HG03457 (cell line): ENCODE results near the gene FBXO3.

Experiments used
- ATAC-seq: cut with Tn5 transposase; IDR thresholded peaks from one replicate; pipeline ENCODE4 v1.9.1; 2021; ENCODE audit warnings: moderate number of reproducible peaks; ENCODE audit not compliant: unreplicated experiment

FBXO3 gene

DNA sequence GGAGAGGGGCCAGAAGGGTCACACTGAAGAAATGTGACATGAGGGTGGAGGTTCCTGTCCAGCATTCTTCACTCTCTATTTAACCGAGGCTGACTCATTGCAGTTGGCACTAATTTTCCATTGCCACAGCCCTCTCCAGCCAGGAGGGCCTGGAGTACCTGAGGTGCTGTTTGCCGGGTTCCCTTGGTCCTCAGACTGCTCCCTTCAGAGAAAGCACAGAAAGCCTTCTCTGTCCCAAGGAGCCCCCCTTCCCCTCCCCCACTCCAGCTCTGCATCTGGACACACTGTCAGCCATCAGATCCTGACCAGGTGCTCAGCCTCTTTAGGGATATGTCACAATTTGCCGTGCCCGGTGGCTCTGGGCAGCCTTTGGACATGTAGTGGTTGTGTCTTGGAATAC, 70.5 kb downstream of the FBXO3 start:
- ATAC-seq, result no peak

DNA sequence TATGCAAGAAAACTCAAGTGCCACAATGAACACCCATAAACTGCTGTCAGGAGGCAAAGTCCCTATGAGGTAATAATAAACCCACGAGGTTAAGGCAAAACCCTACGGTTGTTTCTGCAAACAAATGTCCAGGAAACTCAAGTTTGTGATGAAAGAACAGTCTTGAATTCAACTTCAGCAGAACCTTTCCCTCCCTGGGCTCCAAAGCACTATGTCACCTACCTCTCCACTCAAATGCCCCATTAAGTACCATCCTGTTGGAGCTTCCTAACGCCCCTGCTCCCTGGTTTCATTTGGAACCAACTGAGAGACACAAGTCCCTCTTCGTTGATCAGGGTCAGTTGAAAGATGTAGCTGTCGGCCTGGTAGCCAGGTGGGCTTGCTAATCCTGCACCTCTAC, 71.1 kb downstream of the FBXO3 start:
- ATAC-seq, result no peak

DNA sequence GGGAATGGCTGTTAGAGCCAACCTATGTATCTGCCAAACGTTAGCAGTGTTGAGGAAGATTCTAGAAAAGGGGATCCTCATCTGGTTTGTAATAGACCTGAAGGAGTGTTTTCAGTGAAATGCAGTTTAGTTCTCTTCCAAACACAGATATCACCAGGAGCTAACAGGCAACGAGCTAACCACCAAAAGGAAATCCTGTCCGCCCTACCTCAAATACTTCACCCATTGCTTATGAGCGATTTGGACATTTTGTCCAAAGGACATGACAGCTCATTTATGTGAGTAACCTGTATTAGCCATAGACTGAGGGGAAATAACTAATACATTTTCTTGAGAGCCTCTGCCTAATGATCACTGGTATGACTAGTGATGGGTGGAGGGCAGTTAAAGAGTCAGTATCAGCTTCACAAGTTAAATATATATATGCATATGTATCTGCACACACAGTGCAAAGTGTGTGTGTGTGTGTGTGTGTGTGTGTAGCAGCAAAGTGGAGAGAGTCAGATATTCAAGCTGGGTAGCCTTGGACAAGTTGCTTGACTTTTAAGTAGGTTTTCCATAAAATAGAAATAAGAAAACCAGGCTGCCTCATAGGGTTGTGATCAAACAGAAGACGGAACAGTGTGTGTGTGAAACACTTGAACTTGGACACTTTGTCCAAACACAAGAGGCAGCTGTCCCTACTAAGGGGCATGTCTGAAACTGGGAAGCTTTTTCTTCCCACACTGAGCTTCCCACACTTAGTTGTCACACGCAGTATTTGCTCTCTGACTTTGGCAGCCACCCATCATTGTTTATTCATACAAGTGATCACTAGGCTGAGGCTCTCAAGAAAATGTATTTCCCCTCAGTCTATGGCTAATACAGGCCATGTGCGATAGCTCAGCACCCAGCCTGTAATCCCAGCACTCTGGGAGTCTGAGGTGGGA, 72.8 kb downstream of the FBXO3 start:
- ATAC-seq, result peak; percentile 9

DNA sequence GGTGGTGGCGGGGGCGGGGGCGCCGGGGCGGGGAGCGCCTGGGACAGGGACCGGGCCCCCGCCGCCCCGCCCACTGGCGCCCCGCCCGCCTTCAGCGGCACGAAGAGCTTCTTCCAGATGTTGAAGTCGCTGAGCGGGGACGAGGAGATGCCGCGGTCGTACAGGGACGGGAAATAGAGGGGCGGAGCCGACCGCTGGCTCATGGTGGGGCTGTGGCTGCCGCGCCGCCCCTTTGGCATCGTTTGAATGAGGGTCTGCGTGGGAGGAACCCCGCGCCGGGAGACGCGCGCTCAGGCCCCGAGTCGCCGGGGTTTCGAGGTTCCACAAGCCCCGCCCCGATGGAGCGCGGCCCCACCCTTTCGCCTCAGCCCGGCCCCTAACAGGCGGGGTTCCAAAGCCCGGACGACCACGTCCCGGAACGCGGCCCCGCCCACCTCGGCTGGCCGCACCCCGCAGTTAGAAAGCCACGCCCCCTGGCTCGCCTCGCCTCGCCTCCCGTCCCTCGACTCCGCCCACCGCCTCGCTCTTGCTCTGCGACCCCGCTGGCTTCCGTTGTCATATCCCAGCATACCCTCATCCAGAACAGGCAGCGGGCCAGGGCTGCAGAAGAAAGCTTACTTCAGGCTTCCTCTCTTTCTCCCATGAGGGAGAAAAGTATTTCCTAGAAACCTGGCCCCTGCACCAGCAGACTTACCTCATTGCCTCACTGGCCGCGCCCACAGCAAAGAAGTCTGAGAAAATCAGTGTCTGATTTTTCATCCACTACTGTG, 73.6 kb downstream of the FBXO3 start, which contains the start of gene C11orf91:
C11orf91 (minus strand) TSS at position 325 of the 770 bp plus-strand sequence; CDS start at position 239, 86 bp downstream.
- peak; percentile 87 for ATAC-seq

DNA sequence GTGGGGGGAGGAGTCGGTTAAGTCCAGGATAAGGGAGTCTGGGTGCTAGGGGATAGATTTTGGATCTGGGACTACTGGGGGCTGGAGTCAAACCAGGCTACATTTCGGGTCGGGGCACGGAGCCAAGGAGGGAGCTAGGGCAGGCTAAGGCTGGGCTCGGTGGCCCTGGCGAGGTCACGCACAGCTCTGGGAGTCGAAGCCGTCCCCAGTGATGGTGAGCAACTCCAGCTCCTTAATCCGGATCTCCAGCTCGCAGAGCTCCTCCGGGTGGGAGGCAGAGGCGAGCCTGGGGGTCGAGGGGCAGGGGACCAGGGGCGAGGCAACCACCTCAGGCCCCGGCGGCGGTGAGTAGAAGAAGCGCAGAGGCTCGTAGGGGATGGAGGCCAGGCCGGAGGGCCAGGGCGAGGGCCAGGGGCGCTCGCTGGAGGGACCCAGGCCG, 74.2 kb downstream of the FBXO3 start:
- no peak for ATAC-seq

DNA sequence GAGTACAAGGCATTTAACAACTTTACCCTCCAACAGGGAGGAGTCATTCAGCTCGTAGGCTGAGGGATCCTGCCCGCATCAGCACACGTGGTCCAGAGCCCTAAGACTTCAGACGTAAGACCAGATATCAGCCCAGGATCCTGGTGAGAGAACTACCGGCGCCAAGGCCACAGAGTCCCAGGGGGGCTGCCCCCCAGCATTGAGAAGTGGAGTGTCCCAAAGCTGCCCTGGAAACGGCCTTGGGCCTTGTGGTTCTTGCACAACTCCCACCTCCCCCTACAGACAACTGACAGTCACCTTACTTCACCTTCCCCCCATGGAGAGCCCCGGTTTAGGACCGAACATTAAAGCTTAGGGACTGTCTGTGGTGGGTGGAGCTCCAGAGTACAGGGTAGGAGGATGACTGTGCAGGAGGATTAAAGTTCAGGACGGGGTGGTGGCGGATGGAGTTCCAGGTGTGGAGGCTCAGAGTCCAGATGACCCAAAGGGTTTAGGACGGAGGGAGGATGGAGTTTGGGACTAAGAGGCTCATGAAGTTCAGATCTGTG, 74.7 kb downstream of the FBXO3 start:
- ATAC-seq, result no peak

DNA sequence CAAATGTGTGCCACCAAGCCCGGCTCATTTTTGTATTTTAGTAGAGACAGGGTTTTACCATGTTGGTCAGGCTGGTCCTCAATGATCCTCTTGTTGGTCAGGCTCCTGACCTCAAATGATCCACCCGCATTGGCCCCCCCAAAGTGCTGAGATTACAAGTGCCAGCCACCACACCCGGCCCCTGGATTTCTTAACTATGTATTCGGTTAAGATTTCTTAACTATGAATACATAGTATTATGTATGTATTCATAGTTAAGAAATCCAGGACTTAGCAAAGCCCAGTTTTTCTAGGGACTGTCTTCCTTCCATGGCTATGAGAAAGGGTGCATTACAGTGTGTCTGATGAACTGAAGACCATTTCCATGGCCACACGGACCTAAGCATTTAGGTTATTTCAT, 75.4 kb downstream of the FBXO3 start:
- ATAC-seq, result no peak

DNA sequence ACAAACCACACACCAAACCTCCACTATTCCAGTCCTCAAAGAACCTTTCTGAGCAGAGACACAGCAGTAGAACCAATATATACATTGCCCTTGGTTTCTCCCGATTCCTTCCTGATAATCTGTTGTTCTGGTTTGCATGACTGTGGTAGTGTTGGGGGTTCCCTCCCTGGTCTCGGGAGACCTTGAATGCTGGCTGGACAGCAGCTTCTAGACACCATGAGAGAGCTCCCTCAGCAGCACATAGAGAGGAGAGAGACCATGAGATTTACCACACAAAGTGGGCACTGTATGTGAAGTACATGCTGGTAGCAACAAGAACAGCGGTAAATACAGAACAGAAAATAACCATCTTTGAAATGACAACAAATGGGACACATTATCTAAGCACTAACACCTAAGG, 76.3 kb downstream of the FBXO3 start:
- no peak for ATAC-seq

DNA sequence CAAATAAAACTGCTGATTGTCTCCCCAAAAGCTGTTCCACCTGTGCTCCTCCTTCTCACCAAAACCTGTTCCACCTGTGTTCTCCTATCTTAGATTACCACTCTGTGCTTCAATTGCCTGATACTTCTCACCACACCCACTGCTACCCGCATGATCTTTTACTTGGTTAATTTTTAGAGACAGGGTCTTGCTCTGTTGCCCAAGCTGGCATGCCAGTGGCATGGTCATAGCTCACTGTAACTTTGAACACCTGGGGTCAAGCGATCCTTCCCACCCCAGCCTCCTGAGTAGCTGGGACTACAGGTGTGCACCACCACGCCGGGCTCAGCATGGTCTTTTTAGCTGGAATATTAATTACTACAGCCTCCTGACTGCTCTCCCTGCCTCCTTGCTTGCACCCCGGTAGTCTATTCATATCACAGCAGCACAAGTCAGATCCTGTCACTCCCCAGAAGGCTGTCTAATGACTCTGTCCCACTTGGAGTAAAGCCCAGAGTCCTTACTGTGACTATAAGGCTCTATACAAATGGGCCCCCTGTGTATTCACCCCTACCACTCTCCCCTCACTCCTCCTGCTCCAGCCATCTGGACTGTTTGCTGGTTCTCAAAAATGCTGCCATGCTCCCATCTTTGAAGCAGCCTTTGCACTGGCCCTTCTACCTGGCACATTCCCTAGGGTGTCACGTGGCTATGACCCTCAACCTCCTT, 77.2 kb downstream of the FBXO3 start:
- ATAC-seq, result no peak

DNA sequence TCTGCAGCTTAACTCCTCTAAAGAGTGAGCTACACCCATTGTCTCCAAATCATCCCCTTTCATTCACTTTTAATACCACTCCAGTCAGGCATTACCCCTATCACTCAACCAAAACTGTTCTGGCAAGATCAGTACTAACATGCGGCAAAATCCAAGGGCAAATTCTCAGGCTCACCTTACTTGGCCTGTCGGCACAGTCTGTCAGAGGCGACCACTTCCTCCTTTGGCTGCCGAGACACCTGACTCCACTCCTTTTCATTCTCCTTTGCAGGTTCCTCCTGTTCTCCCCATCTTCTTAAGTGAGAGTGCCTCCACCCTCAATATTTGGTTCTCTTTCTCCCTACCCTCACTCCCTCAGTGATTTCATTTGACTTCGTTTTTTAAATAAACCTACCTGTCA, 77.9 kb downstream of the FBXO3 start:
- ATAC-seq, result no peak

DNA sequence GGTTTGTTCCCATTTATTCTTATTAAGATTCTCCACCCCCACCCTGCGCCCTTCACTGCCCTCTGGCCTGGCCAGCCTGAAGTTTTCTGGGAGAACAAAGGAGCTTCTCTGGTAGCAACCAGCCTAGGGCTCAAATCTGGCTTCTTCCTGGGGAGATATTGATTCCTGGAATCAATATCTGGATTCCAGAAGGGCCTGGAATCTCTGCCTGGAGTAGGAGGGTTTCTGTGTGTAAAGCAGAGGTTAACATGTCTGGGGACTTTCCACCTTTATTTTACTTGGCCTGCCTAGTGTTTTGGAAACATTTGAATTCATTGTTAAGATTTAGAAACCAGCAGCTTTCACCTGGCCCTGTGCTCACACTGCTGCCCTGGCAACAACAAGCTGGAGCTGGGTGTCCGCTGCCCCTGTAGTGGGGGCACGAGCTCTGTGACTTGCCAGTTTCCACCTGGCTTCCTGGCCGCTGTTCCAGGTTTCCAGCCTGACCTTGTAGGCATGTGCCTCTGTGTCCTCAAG, 79.2 kb downstream of the FBXO3 start:
- no peak for ATAC-seq

DNA sequence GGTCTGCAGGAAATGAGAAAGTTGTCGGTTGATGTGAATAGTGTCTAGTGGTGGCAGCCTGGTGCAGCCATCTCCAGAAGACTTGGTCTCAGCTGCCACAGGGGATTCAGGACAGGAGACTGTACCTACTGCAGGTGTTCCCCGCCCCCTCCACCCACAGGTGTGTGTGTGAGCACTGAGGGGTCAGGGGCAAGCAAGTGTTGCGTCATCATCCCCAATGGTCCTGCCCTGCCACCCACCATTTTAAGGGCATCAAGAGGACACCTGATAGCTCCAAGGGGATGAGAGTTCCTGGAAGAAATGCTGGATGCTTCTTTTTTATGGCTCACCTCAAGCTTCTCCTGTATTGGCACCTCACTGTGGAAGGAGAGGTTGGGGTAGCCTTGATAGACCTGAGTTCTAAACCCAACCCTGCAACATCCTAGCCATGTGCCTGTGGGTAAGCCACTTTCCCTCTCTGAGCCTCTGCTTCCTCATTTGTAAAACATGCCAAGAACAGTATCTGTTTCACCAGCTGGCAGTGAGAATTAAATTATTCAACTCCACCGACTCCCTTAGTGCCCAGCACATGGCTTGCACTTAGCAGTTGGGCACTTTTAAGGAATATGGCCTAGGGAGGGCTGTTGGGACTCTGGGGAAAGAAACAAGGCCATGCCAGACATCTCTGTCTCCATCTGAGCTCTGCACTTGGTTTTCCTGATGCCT, 79.8 kb downstream of the FBXO3 start:
- no peak for ATAC-seq

DNA sequence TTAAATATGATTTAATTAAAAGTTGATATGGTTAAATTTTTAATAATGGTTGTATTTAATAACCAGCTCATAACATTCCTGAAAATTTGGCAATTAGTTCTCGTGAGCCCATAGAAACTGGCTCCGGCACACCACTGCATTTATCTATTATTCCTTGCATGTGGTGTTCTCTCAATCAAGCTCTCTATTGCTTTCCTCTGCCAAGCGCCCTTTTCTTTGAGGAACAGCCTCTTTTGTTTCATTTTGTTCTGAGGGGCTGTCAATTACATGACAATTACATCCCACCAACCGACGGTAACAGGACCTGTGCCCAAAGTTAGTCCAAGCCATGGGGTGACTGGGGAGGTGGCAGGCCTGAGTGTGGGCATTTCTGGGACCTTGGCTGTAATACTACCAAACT, 81.8 kb downstream of the FBXO3 start:
- no peak for ATAC-seq

DNA sequence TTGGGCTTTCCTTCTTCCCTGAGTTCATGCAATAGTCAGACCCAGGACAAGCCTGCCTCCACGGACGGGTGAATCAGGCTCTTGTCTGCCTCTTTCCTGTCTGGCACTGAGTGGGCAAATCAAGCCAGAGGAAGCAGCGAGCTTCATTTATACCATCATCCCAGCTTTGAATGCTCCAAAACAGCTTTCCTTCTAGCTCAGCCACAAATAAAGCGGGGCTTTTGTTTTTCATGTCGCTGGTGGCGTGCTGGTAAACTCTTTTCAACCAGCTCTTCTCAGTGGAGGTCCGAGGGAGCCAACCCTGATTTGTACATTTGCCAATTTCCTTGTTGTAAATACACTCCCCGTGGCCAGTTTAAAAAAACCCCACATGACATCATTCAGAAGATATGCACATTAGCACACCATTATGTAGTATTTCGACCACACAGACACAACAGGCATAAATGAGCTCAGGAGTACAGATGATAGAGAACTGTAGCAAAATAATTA, 82.3 kb downstream of the FBXO3 start:
- ATAC-seq, result no peak

DNA sequence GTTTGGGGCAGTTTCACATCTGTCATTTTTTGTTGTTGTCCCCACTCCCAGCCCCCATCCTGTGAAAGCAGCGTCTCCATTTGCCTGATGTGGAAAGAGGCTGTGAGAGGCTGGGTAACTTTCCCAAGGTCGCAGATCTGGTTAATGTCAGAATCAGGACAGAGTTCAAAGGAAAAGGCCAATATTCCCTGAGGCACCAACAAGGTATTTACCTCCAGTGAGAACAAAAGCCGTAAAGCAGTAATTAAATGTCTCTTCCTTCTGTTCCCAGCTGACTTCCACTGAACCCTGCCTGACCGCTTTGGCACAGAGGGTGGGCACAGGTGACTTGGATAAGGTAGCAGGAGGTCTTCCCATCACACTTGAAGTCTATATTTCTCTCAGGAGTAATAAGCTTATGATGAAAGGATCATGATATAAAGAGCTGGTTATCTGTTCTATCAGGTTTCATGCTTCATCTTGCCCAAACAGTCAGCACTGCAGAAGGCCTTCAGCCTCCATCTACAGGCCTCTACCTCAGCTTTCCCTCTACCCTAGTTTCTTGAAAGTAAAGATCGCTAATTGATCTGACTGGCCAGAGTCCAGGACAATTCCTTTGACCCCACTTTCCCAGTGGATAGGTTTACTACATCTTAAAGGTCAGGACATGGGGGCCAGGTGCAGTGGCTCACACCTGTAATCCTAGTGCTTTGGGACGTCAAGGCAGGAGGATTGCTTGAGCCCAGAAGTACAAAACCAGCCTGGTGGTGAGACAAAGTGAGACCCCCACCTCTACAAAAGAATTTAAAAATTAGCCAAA, 83.1 kb downstream of the FBXO3 start:
- no peak for ATAC-seq
